Measurements from ENCODE around the gene HOXD4. TPM values are rescaled to one million over a fixed set of nuclear protein-coding genes. Genes with fewer than 3 reads are reported as not detected.
A peak's percentile ranks its signal among the peaks of the same experiment; 100 is the strongest.

The HOXD4 gene
- polyA plus RNA-seq, 12 donors: 4.9 to 14.8 (median 5.9) TPM; not detected in 1

GRCh38 chr2:176124947-176125771, 26.2 kb upstream of the HOXD4 start:
- no peak for DNase-seq

GRCh38 chr2:176125772-176126054, 25.6 kb upstream of the HOXD4 start:
- DNase-seq: no peak

- peak; percentile 87 for DNase-seq
Measured at GRCh38 chr2:176126929-176127773, 24.2 kb upstream of the HOXD4 start.

DNA sequence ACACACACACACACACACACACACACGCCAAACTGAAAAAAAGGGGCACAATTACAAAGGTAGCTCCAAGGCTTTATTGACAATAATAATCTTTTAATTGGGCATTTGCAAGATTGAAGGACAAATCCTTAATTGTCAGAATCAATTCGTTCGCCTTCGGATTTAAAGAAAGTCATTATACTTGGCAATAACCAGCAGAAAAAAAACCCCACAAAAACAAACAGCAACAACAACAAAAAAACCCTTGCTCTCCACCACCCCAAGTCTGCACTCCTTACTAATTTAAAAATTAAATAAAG, 23.6 kb upstream of the HOXD4 start:
- peak; percentile 15 for DNase-seq

GRCh38 chr2:176128172-176128981, 23.0 kb upstream of the HOXD4 start:
- DNase-seq: peak; percentile 75

DNA sequence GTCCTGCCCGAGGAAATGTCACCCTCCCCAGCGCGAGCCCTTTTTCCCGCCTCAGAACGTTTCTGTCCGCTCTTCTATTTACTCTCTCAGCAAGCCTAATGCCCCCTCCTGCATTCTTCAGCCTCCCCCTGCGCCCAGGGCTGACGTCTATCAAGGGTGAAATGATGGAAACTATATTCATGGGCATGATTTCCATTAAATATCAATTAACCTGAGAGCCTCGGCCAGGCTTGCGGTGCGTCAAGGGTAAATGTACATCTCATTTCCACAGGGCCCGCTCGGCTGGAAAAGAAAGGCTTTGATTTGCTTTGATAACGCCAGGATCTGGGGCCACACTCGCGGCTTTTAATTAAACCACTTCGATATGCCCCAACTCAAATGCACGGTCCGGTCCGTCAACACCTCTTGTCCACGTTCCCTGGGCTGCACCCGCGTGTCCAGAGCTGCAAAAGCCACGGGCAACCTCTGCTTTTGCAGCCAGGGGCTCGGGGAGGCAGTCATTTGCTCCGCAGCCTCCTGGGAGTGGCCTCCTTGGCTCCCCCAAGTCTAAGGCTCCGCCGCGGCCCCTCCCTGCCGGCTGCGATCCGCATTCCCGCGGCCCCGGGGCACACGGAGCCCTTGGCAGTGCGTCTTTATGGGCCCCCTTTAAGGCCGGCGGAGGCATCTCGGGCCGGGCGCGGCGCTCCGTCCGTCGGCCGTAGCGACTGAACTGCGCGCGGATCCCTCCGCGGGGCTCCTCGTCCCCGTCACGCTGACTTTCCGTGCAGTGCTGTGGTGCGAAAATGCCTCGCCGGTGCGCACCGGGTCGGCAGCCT, 22.2 kb upstream of the HOXD4 start, which contains the start of gene HOXD8:
Gene HOXD8, plus strand, starts transcription at position 724 of the 815 bp plus-strand sequence. CDS start 662 bp downstream, outside the sequence.
- peak; percentile 89 for DNase-seq

- DNase-seq: no peak
Measured at GRCh38 chr2:176129813-176130146, 21.6 kb upstream of the HOXD4 start.

DNA sequence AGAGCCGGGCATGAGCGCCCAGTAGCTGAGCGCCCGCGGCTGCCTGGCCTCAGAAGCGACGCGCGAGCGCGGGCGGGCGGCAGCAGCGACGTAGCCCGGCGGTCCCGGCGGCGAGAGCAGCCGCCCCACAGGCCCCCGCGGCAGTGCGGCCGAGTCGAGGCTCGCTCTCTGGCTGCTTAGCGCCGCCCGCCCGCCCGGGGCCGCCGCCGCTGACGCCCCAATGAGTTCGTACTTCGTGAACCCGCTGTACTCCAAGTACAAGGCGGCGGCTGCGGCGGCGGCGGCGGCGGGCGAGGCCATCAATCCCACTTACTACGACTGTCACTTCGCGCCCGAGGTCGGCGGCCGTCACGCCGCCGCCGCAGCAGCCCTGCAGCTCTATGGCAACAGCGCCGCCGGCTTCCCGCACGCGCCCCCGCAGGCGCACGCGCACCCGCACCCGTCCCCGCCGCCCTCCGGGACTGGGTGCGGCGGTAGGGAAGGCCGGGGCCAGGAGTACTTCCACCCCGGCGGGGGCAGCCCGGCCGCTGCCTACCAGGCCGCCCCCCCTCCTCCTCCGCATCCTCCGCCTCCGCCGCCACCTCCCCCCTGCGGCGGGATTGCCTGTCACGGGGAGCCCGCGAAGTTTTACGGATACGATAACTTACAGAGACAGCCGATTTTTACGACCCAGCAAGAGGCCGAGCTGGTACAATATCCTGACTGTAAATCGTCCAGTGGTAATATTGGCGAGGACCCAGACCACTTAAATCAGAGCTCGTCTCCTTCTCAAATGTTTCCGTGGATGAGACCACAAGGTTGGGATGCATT, 21.0 kb upstream of the HOXD4 start:
- DNase-seq: no peak

GRCh38 chr2:176130957-176131847, 20.1 kb upstream of the HOXD4 start:
- DNase-seq: no peak

- DNase-seq: no peak
Measured at GRCh38 chr2:176131848-176132158, 19.5 kb upstream of the HOXD4 start.

- DNase-seq: no peak
Measured at GRCh38 chr2:176132205-176133171, 18.9 kb upstream of the HOXD4 start.

DNA sequence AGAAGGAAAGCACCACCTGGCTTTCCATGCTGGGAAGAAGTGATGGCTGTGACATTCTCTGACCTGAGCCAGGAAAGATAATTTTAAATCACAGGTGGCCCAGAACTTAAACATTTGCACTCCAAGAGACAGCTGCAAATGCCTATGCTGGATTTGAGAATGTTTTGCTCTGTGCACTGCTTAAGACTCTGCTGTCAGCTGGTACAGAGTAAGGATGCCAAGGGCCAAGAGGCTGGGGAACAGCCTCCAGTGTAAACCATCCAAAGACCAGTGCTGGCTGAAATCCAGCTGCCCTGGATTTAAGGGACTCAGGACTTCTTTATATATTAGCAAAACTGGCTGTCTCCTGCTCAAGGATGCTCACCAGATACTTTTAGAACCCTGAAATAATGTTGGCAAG, 18.0 kb upstream of the HOXD4 start:
- no peak for DNase-seq

GRCh38 chr2:176134035-176134434, 17.3 kb upstream of the HOXD4 start:
- no peak for DNase-seq

GRCh38 chr2:176135035-176135440, 16.3 kb upstream of the HOXD4 start:
- DNase-seq: no peak

DNA sequence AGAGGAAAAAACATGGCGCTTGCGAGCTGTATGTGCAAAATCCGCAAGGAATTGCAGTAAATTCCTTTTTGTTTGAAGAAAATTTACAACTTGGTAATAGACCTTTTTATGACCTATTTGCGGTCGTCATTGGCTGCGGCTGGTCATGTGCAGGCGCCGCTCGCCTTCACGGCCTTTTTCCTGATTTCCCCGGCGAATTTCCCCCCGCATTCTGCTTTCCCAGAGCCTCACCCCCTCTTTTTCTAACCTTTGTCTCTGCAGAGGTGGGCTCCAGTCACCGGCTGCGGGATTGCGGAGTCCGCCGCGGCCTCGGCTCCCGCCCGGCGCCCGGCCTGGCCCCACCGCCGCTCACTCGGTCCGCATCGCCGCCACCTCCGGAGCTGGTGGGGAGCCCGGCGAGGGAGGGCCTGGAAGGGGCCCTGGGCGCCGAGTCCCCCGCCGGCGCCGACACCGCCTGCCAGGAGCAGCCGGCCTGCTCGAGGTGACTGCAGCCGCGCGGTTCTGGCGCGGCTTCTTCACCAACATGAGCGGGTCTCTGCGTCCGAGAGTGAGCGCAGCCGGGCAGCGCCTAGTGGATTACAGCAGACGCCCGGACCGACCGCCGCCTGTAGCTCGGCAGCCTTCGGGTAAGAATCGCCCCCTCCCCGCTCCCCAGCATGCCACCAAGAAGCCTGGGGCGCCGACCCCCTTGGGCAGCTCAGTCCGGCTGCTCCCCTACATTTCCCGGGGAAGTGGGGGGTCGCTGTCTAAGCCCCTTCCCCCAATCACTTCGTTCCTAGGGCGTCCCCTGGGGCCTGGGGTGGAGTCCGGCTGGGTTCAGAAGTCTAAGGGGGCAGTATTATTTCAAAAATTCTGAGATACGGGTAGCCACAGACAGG, 14.7 kb upstream of the HOXD4 start:
- peak; percentile 77 for DNase-seq

GRCh38 chr2:176137252-176137580, 14.1 kb upstream of the HOXD4 start:
- DNase-seq: no peak

DNA sequence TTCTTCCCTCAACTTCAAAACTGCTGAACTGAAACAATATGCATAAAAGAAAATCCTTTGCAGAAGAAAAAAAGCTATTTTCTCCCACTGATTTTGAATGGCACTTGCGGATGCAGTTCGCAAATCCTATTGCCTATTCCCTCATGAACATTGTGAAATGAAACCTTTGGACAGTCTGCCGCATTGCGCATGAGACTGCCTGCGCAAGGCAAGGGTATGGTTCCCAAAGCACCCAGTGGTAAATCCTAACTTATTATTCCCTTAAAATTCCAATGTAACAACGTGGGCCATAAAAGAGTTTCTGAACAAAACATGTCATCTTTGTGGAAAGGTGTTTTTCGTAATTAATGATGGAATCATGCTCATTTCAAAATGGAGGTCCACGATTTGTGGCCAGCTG, 13.4 kb upstream of the HOXD4 start:
- no peak for DNase-seq

DNA sequence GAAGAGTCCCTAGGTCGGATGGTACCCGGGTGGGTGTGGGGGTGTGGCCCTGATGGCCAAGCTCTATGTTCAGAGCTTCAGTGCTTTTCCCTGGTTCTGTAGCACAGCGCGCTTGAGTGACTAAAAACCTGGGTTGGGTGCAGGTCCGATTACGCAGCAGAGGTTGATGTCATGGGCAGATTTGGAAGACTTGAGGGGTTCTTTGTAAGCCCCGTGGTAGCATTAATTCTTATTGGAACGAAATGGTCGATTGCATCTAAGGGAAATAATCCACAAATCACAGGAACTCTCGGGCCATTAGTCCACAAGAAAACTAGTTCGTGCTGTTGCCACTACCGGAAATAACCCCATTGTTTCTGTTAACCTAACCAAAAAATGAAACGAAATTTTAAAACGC, 12.8 kb upstream of the HOXD4 start:
- DNase-seq: no peak
